ENCODE measurements around the gene CFAP57.

Gene CFAP57

GRCh38 chr1:43256675-43257570 lies 84.8 kb downstream of the CFAP57 start:
- no peak for DNase-seq

- DNase-seq, result no peak
These were observed 86.2 kb downstream of the CFAP57 start for GRCh38 chr1:43258370-43258769.

GRCh38 chr1:43265431-43265830 lies 93.3 kb downstream of the CFAP57 start:
- DNase-seq, result no peak

DNA sequence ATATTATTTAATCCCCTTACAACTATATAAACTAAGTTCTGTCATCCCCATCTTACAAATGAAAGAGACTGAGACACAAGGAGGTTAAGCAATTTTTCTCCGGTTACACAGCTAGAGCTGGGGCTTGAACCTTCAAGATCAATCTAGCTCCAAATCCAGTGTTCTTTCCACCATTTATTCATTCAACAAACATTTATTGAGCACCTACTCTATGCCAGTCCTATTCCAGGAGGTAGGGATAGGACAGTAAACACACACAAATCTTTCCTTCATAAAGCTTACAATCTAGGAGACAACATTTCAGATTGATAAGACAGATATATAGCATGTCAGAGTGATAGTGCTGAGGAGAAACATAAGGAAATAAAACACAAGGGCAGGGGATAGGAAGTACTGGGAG lies 94.8 kb downstream of the CFAP57 start:
- no peak for DNase-seq

GRCh38 chr1:43267291-43267805 lies 95.2 kb downstream of the CFAP57 start:
- DNase-seq, result no peak

- DNase-seq, result no peak
These were observed 95.8 kb downstream of the CFAP57 start for GRCh38 chr1:43267818-43268425.

DNA sequence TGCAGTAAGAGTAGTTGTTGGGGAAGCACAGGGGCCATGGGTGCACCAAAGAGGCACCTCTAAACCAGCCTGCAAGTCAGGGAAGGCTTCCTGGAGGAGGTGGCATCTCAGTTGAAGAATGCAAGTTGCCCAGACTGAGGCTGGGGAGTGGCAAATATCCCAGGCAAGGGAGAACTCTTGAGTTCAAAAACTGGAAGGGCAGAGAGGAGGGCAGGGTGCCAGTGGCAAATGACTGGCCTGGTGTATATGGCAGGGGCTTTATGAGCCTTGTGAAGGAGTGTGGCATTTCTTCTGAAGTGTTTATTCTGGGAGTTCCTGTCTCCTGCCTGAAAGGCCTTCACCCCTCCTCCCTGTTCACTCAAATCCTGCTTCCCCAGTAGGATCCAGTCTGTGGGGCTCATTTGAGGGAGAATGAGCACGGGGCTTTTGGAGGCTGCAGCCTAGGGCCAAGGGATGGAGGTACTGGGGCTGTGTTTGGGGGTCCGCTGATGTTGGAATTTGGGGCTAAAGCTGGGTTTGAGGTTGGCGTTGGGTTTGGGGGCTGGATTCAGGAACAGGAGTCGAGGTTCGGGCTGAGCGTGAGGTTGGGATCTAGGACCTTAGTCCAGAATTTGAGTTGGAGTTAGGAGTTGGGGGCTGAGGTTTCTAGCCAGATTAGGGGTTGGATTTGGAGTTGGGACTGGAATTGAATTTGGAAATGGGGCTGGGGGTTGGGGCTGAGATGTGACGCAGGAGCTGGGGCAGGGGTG lies 97.7 kb downstream of the CFAP57 start, which contains the start of gene TMEM125:
Gene TMEM125, plus strand, starts transcription at position 357 of the 749 bp plus-strand sequence. CDS start 2,740 bp downstream, outside the sequence.
- no peak for DNase-seq

GRCh38 chr1:43270421-43271095 lies 98.4 kb downstream of the CFAP57 start:
- no peak for DNase-seq

- DNase-seq, result no peak
These were observed 99.3 kb downstream of the CFAP57 start for GRCh38 chr1:43271186-43272118.

- DNase-seq, result no peak
These were observed 100.0 kb downstream of the CFAP57 start for GRCh38 chr1:43272161-43272560.

- DNase-seq, result no peak
These were observed 100.7 kb downstream of the CFAP57 start for GRCh38 chr1:43272576-43273571.

DNA sequence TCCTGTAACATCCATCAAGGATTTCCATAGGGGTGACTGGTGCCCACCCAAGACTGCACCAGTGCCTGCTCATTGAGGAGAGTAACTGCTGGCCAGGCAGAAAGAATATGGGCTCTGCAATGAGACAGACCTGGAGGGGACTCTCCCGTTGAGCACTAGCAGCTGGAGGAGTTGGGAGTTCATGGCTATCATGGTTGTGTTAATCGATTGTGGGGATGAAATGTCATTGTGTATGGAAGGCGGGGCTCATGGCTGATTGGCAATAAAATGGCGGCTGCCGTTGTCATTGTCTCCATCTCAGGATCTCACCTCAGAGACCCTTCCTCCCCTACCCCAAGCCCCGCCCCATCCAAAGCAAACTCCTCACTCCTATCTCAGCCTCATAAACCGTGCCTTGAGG lies 101.6 kb downstream of the CFAP57 start:
- no peak for DNase-seq

DNA sequence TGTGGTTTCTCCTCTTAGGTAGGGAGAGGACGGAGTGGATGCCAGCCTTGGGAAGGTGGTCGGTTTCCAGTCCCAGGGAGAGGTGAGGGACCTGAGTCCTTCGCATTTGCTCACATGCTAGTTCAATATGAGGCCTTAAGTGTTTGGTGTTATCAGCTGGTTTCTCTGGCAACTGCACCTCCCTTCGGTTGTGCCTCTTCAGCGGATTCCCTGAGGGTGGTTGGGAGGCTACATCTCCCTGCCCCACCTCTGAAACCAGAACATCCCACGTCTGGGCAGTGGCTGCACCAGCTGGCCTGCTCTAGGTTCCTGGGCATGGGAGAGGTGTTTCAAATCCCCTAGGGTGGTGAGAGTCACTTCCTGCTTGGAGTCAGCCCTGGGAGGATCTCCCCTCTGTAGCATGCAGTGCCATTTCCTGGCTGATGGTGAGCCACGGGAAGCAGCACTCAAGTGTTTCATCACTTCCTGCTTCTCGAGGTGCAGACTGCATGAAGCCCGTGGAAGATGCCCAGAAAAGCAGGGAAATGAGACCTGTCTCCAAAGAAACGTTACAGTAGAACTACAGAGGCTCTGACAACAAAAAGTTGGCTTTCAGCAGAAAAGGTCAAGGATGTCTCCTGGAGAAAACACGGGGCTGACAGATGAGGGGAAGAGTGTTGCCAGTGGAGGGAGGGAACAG lies 102.1 kb downstream of the CFAP57 start:
- peak; percentile 41 for DNase-seq

DNA sequence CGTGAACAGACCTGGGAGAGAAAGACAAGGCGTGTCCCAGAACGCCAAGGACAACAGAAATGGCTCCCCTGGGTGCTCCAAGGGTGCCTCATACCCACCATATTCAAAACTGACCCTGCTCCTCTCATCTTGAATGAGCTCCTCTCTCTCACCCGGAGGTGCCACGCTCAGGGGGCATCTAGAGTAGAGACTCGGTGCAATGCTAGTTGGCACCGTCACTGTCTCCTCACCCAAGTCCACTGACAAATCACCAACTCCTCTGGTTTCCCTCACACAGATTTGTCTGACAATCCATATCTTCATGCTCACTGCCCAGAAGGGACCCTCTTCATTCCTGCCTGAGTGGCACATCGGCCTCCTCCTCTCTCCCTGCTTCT lies 102.7 kb downstream of the CFAP57 start:
- no peak for DNase-seq

DNA sequence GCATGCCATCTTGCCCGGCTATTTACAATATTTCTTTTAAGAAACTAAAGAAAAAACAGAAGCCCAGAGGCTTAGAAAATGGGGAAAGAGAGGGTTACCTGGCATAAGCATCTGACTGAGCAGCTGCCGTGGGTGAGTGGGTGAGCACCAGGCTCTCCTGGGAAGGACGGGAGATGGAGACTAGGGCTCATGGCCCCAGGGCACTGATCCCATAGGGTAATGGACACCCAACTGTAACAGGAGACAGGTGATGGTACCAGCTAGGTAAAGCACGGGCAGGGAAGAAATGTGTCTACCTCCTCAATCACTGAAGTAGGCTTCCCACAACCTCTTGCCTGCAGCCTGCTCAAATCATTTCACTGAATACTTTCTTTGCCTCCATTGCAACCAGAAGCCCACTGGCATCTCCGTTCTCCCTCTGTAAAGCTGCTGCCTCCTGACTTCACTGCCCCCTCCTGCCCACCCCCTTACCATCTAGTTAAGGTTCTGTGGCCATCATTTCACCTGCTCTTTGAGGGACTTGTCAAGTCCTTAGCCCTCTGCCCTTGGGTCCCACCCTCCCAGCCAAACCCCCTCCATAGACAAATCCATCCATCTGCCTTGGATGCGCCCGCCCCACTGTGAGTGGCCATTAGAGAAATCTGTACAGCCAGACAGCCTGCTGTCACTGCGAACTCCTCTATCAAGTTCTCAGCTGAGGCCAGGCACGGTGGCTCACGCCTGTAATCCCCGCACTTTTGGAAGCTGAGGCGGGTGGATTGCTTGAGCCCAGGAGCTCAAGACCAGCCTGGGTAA lies 103.9 kb downstream of the CFAP57 start:
- DNase-seq, result no peak

- no peak for DNase-seq
These were observed 104.5 kb downstream of the CFAP57 start for GRCh38 chr1:43276673-43277072.

- no peak for DNase-seq
These were observed 105.2 kb downstream of the CFAP57 start for GRCh38 chr1:43277116-43277876.

DNA sequence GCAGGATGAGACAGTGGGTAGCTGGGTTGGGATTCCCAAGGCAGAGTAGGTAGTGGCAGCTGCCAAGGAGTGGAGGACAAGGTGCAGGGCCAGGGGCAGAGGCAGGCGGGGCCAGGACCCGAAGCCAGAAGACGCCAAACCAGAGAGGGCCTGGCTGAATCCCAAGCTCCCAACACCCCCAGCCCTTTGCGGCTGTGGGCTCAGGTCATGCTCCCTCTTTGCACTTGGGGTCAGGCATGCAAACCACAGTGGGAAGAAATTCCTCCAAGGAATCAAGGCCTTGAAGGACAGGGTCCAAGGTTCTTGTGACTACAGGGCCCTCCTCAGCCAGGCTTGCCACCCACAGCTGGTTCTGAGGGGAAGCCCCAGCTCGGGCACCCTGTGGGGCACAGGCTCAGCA lies 107.0 kb downstream of the CFAP57 start:
- no peak for DNase-seq
